Activated T-cell treated with anti-CD3 and anti-CD28 coated beads for 24 hours (primary cell): ENCODE results near the gene PCNT.

ENCODE experiments used
- DNase-seq: peaks from one replicate; pipeline ENCODE4 v3.0.0-alpha.2; 2020; ENCODE audit warnings: low read depth

PCNT gene

DNA sequence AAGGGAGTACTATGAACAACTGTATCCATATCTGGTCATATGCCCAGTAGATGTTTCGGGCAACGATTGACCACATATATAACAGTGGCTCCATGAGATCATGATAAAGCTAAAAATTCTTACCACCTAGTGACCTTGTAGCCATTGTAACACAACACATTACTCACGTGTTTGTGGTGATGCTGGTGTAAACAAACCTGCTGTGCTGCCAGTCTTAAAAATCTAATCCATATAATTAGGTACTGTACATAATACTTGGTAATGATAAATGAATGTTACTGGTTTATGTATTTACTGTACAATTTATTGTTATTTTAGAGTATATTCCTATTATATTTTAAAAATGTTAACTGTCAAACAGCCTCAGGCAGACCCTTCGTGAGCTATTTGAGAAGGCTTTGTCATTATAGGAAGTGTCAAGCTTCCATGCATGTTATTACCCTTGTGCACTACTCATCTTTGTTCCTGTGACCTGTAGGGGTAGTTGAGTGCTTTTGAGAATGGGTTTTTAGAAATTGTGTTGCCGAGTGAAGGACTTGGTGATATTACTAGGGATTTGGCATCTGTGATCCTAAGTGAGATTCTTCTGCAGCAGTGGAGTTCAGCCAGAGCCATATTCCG lies 158.4 kb downstream of the PCNT start:
- no peak for DNase-seq

DNA sequence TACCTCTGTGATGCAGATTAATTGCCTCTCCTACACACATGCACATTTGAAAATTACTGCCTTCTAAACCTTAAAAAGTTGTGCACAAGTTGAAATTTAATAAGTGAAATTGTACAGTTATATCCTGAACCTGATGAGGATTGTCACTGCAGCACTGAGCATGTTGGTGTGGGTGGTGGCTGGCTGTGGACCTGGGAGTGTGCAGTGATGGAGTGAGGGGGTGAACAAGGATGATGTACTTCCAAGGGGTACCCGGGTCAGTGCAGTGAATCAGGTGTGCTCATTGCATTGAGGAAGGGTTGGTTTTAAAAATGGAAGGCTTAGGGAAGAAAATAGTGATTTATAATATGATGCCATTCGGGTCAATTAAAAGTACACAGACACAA lies 158.9 kb downstream of the PCNT start:
- DNase-seq, result no peak

DNA sequence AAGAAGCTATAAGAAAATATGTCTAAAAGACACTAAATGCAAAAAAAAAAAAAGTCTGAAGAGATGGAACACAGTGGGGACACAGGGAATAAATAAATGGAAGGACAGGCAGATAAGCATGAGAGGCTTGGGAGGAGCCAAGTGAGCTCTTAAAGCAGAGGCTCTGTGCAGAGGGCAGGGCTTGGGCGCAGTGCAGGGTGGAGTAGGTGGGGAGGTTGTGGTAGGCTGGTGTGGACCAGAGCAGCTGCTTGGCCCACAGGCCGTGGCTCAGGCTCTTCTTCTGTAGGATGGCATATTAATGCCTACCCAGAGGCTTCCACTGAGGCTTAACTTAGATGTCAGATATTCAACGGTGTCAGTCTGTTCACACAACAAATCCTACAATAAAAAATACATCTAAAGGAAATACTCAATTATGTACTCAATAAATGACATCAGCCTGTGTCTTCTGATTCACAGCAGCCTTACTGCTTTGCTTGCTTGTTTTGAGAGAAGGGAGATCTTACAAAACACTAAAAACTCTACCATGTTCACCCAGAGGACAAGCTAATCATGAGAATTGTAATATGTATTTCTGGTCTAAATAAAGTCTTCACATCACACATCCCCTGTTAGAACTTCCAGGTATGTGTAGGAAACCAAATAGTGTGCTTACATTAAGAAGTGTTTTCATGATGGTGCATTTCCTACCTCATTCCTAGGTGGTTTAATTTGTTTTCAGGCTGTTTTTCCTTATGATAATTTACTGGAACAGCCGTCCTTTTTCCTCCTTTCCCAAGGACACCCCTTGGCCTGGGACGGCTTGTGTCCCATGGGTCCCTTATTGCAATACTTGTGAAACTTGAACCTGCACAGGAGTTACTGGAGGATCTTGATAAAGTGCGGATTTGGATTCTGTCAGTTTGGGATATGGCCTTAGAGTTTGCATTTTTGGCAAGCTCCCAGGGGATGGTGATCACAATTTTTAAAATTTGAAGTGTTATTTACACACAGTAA lies 159.6 kb downstream of the PCNT start:
- DNase-seq, result no peak

- DNase-seq, result no peak
Observed at GRCh38 chr21:46486481-46487126, 162.6 kb downstream of the PCNT start.

DNA sequence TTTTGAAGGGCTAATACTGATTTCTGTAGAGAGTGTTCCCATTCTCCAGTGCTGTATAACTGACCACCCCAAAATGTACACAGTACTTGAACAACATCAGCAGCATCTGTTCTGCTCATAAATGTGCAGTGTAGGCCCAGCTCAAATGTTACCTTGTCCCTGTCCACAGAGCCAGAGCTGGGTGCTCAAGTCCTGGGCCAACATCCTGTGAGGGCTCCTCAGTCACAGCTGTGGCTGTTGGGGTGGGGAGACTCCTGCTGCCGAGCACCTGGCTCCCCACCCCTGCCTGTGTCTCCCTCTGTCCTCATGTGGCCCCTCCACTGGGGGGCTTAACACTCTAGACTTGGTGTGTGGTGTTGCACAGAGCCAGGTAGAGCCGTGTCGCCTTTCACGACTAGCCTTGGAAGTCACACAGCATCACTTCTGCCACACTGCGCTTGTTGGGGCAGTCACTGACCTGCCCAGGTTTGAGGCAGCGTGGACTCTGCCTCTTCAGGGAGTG lies 165.3 kb downstream of the PCNT start:
- no peak for DNase-seq

- DNase-seq, result no peak
Observed at GRCh38 chr21:46489800-46490199, 165.8 kb downstream of the PCNT start.

GRCh38 chr21:46491553-46491952 lies 167.6 kb downstream of the PCNT start:
- DNase-seq, result no peak

- no peak for DNase-seq
Observed at GRCh38 chr21:46492851-46493250, 168.9 kb downstream of the PCNT start.

DNA sequence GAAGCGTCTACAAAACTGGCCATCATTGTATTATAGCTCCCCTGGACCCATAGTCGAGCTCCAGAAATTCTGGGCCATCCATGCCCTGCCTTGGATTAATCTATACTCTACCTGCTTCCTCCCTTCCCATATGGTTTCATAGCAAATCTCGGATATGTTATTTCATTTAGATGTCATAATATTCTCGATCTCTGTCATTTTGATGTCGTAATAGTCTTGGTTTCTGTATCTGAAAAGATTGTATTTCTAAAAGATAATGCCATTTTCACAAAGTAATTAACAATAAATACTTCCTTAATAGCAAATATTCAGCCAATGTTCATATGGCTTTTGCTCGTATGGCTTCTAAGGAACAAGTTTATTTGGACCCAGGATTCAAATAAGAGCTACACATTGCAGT lies 169.9 kb downstream of the PCNT start:
- no peak for DNase-seq
